MG63 (cell line): ENCODE data around the gene NENF. TPM values are rescaled to one million over a fixed set of nuclear protein-coding genes. Genes with fewer than 3 reads are reported as not detected.
A peak's percentile ranks its signal among the peaks of the same experiment; 100 is the strongest.
"Not testable (repeated sequence)": the region's sequence is repeated elsewhere in the genome, so short reads cannot be mapped to it uniquely, and the experiment has no call there.

Experiments used
- DNase-seq: peaks from one replicate; pipeline ENCODE4 v3.0.0-alpha.2; 2020
- H3K27me3 ChIP-seq: fragments of 250-450 bp; sonication (Bioruptor Pico); 2 replicates; pipeline ENCODE4 v1.5.1; 2020; ENCODE audit warnings: mild to moderate bottlenecking, moderate library complexity
- H3K36me3 ChIP-seq: fragments of 250-450 bp; sonication (Bioruptor Pico); 2 replicates; pipeline ENCODE4 v1.5.1; 2020; ENCODE audit warnings: mild to moderate bottlenecking, moderate library complexity
- H3K4me3 ChIP-seq: fragments of 250-450 bp; sonication (Bioruptor Pico); 2 replicates; pipeline ENCODE4 v1.5.1; 2020; ENCODE audit warnings: mild to moderate bottlenecking, moderate library complexity
- H3K9me3 ChIP-seq: fragments of 250-450 bp; sonication (Bioruptor Pico); 2 replicates; pipeline ENCODE4 v1.5.1; 2020; ENCODE audit warnings: mild to moderate bottlenecking, moderate library complexity
- total RNA-seq: library from RNA; depleted of rRNA; stranded (reverse); fragments of >200 nt; shearing (Covaris generic); gene quantifications from 2 replicates; pipeline ENCODE4 v1.2.3, GENCODE V29; 2014; ENCODE audit warnings: low replicate concordance; rRNA removed

NENF gene
- 143 and 147 TPM in 2 replicates for total RNA-seq

- Histone ChIP-seq H3K27me3 (no peaks in the 10 kb centered on the region), H3K4me3 (peak within 1 kb of the TSS; percentile 72), H3K9me3 (no peaks in the 10 kb centered on the region), H3K36me3 (no peaks in the 10 kb centered on the region; the same call in 1 of the 2 replicates)
- DNase-seq = peak; percentile 91
Observed at GRCh38 chr1:212432661-212433576, at the start of gene NENF. Gene NENF, plus strand, starts transcription at chr1:212432920. Its CDS starts 24 bp downstream, at chr1:212432944.

GRCh38 chr1:212386029-212386428 lies 46.7 kb upstream of the NENF start:
- Histone ChIP-seq H3K27me3 (no peaks in the 10 kb centered on the region), H3K9me3 (no peaks in the 10 kb centered on the region), H3K36me3 (peaks cover 7% of the 10 kb centered on the region), H3K4me3 (no peak overlapping the region)
- no peak for DNase-seq

DNA sequence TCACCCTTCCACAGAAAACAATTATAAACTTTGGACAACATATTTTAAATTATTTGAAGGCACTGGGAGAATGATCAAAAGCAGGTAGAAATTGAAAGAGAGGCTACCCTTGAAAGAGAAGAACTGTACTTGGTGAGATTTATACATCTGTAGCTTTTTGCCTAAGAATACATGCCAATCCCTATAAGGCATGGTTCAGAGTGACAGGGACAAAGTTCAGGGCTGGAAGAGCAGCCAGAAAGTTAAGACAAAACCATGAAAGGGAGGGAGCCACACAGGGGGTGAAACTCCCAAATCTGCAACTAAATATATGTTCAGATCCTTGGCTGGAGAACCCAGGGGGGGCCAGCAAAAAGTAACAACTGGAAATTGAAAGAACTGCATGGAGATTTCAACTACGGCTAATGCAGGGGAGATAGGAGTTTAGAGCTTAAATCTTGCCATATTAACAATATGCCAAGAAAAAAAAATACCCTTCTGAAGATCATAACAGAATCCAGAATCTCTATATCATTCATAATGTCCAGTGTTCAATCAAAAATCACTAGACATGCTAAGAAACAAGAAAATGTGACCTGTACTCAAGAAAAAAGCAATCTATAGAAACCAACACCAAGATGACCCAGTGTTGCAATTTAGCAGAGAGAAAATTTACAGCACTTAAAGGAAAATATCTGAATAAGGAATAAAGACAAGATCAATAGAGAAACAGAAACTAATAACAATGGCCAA lies 43.6 kb upstream of the NENF start:
- Histone ChIP-seq H3K27me3 (no peaks in the 10 kb centered on the region), H3K9me3 (no peaks in the 10 kb centered on the region; the same call in 1 of the 2 replicates), H3K36me3 (peaks cover 7% of the 10 kb centered on the region), H3K4me3 (no peak overlapping the region)
- no peak for DNase-seq

GRCh38 chr1:212395678-212396437 lies 36.9 kb upstream of the NENF start:
- not testable (repeated sequence) for H3K4me3 ChIP-seq, DNase-seq, H3K27me3 ChIP-seq, H3K36me3 ChIP-seq
- peaks cover 31% of the 10 kb centered on the region for H3K9me3 ChIP-seq

DNA sequence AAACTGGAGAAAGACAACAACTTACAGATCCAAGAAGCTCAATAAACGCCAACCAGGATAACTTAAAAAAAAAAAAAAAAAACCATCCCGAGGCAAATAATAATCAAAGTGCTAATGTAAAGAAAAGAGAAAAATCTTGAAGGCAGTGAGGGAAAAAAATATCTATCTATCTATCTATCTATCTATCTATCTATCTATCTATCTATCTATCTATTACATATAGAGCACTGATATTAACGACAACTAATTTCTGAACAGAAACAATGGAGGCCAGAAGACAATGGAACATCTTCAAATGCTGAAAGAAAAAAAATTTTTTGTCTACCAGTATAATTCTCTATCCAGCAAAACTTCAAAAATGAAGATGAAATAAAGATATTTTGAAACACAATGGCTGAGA lies 36.1 kb upstream of the NENF start:
- Histone ChIP-seq H3K4me3 (no peak overlapping the region), H3K9me3 (peaks cover 34% of the 10 kb centered on the region), H3K36me3 (peaks cover 12% of the 10 kb centered on the region), H3K27me3 (no peaks in the 10 kb centered on the region)
- DNase-seq = no peak

GRCh38 chr1:212397171-212397570 lies 35.5 kb upstream of the NENF start:
- no peak for DNase-seq
- no peak overlapping the region for H3K4me3 ChIP-seq
- no peaks in the 10 kb centered on the region for H3K27me3 ChIP-seq
- H3K36me3 ChIP-seq = peaks cover 17% of the 10 kb centered on the region
- H3K9me3 ChIP-seq = peaks cover 39% of the 10 kb centered on the region

- Histone ChIP-seq H3K4me3 (no peak overlapping the region), H3K9me3 (peaks cover 35% of the 10 kb centered on the region), H3K36me3 (peaks cover 20% of the 10 kb centered on the region), H3K27me3 (no peaks in the 10 kb centered on the region)
- no peak for DNase-seq
Observed at GRCh38 chr1:212401042-212401441, 31.7 kb upstream of the NENF start.

DNA sequence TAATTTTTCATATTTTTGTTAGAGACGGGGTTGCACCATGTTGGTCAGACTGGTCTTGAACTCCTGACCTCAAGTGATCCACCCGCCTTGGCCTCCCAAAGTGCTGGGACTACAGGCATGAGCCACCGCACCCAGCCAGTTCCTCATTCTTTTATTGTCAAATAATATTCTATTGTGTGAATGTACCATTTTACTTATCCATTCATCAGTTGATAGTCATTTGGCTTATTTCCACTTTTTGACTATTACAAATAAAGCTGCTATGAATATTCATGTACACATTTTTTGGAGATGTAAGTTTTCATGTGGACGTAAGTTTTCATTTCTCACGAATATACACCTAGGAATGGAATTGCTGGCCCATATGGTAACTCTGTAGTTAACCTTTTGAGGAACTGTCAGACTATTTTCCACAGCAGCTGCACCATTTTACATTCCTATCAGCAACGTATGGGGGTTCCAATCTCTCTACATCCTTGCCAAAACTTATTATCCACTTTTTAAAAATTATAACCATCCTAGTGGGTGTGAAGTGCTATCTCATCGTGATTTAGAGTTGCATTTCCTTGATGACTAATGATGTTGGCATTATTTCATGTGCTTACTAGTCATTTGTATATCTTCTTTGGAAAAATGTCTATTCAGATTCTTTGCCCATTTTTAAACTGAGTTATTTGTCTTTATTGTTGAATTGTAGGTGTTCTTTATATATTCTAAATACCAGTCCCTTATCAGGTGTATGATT lies 30.7 kb upstream of the NENF start:
- no peak overlapping the region for H3K4me3 ChIP-seq
- peaks cover 17% of the 10 kb centered on the region for H3K36me3 ChIP-seq
- peaks cover 28% of the 10 kb centered on the region for H3K9me3 ChIP-seq
- no peak for DNase-seq
- H3K27me3 ChIP-seq = no peaks in the 10 kb centered on the region

DNA sequence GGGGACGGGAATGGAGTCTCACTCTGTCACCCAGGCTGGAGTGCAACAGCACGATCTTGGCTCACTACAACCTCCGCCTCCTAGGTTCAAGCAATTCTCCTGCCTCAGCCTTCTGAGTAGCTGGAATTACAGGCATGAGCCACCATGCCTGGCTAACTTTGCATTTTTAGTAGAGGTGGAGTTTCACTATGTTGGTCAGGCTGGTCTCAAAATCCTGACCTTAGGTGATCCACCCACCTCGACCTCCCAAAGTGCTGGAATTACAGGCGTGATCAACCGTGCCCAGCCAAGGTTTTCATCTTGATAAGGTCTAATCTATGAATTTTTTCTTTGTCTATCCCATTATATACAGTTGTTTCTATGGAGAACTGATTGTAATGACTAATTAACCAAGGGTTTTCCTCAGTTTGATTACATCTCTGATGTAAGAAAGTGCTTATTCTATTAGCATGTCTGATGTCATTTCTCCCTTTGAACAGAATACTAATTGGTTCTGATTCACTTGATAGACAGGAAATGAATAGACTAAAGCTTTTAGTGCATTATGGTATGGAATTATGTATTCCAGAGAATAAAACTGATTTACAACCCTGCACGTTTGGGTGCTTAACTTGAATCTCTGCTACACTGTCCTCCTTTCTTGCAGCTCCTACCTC lies 29.9 kb upstream of the NENF start:
- H3K4me3 ChIP-seq = no peak overlapping the region
- DNase-seq = no peak
- H3K27me3 ChIP-seq = no peaks in the 10 kb centered on the region
- H3K36me3 ChIP-seq = peaks cover 23% of the 10 kb centered on the region
- peaks cover 20% of the 10 kb centered on the region for H3K9me3 ChIP-seq

DNA sequence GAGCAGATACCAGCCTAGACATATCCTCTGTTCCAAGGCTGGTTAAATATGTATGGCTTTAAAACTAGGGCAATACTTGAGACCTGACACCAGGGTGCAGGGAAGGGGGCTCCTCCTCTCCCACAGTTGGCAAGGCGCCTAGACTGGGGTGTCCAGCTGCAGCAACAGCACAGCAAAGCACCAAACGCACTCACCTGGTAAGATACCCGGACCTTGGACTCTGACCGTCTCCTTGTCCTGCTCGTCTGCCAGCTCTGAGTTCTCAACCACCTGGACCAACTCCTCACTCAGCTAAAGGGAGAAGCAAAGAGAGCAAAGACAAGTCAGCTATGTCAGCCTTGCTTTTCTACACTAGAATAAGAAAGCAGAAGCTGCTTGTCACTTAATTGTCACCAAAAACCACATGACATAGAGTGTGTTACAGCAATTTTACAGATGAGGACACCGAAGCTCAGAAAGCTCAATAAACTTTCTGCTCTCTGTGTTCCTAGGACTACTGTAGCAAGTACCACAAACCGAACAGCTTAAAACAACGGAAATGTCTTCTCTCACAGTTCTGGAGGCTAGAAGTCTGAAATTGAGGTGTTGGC lies 22.4 kb upstream of the NENF start:
- Histone ChIP-seq H3K27me3 (no peaks in the 10 kb centered on the region), H3K36me3 (peaks cover 34% of the 10 kb centered on the region), H3K9me3 (no peaks in the 10 kb centered on the region), H3K4me3 (no peak overlapping the region)
- DNase-seq = no peak

DNA sequence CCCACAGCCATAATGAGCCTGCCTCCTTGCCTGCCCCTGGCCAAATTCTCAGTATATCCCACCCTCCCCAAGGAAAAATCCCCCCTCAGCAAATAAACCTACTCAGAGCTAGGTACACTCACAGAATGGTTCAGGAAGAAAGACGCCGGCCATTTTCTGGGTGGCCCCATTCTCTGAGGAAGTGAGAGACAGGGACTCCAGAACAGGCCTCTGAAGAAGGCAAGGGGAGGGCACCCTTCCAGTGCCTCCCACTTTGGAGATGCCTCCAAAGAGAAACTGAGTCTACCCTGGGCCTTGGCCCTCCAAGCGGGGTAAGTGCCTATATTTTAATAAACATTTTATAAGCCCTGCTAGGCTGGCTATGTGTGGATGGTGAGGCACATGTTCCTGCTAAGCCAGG lies 20.3 kb upstream of the NENF start:
- Histone ChIP-seq H3K36me3 (peaks cover 28% of the 10 kb centered on the region), H3K27me3 (no peaks in the 10 kb centered on the region), H3K9me3 (no peaks in the 10 kb centered on the region), H3K4me3 (no peak overlapping the region)
- DNase-seq = no peak

DNA sequence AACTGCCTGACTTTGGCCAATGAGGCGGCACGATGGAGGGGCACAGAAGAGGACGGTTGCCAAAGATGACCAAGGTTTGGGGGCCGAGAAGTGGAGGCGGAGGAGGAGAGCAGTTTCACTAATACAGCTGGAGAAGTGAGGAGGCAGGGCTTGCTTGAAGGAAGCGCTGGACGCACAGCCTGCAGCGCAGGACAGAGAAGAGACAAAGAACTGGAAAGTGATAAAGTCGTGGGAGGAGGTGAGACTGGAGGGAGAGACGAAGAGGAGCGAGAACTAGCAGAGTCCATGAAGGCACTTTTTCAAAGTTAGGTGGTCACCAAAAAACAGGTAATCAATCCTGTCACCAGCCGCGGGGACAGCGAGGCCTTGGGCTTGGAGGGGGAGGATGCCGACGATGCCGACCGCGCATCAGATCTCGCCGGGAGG lies 18.8 kb upstream of the NENF start:
- DNase-seq = no peak
- Histone ChIP-seq H3K36me3 (peaks cover 17% of the 10 kb centered on the region), H3K4me3 (peak overlapping the region; percentile 100), H3K27me3 (no peaks in the 10 kb centered on the region), H3K9me3 (no peaks in the 10 kb centered on the region)

DNA sequence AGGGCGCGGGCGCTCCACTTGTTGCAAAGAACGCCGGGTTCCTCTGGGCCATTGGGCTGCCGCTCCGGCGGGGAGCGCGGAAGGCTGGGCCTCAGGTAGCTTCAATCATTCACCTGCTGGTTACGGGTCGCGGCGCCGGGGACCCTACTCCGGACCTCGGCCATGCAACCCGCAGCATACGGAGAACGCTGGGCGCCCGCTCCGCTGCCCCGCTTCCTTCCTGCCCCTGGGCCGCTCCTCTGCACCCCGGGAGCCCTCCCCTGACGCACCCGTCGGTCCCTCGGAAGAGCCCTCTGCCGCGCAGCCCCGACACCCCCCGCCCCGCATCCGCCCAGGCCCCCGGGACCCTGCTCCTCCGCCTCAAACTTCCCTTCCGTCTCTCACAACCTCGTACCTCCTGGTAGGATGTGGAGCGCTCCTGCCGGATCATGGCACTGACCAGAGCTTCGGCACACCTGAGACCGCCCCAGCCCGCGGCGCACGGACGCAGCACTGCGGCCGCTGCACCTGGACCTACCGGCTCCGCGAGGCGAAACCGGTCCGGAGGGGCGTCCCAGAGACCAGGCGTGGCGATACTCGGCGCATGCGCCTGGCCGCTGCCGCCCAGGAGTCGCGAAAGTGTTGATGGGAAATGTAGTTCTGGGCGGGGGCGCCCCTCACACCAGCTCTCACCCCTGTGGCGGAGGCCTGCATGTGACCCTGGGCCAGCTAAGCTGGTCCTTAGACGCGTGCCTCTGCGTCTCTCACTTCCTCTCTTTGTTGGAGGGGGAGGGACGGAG lies 18.2 kb upstream of the NENF start, which contains the start of gene PACC1:
PACC1 (minus strand) TSS at position 559 of the 779 bp plus-strand sequence; CDS start at position 430, 129 bp downstream.
- peaks cover 11% of the 10 kb centered on the region for H3K36me3 ChIP-seq
- no peaks in the 10 kb centered on the region for H3K9me3 ChIP-seq
- H3K4me3 ChIP-seq = peak within 1 kb of the TSS; percentile 100
- peak; percentile 93 for DNase-seq
- no peaks in the 10 kb centered on the region for H3K27me3 ChIP-seq

DNA sequence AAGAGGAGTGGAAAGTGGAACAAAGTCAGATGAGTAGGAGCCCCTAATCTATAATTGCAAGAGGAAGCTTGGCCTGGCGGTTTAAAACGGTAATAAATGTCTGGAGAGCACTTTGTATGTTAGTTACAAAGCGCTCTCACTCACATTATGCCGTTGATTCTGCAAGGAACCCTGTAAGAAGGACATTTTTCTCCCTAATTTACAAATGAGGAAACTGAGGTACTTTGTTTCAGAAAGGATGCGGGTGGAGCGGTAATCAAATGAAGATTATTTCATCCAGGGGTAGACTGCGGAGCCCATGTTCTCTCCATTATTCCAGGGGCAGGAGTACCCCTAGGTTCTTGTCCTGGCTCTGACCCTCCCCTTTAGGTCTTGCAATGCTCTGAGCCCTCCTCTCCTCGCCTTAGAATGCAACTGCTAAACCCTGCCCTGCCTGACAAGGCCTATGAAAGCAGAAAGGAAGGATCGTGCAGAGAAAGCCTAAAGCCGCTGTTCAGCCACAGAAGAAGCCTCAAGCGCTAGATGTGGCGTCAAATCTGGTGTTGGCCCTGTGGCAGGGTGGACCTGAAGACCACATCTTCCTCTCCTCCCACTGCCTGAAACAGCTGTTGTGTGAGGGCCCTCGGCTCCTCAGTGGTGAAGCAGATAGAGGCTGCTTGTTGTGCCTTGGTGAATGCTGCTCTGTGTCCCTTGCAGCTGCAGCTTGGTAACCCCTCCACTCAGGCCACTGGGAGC lies 17.4 kb upstream of the NENF start:
- no peak for DNase-seq
- Histone ChIP-seq H3K4me3 (peak overlapping the region; percentile 100), H3K9me3 (no peaks in the 10 kb centered on the region)

More for the DNA sequence above, 17.4 kb upstream of the NENF start:
- H3K36me3 ChIP-seq = peaks cover 5% of the 10 kb centered on the region
- no peaks in the 10 kb centered on the region for H3K27me3 ChIP-seq
